ENCODE results near the gene KCNG4. TPM values are rescaled to one million over a fixed set of nuclear protein-coding genes. Genes with fewer than 3 reads are reported as not detected.

Gene KCNG4
- total RNA-seq, 1 experiment from 2014 or later, result not detected

DNA sequence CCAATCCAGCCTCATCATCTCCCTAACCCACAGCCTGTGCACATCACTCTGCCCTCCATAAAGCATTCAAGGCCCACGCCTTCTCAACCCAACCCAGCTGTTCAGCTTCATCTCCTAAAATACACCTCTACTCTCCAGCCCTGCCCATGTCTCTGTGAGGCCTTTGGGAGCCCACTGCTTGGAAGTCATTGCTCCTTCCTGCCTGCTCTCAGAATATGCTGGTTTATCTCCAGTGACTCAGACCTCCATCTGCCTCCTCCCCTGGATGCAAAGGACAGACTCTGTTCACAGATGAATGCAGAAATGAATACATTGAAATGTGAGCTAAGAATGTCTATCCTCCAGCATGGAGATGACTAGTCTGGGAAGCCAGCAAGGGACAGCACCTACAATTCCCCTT is 19.0 kb downstream of the KCNG4 start:
- no peaks in the 10 kb centered on the region for H4K20me1 ChIP-seq (ENCODE audit: control insufficient read depth, insufficient read depth, insufficient read length)
- H4K91ac ChIP-seq (ENCODE audit: insufficient read length, low read depth, low read length), result no peak overlapping the region
- no peak overlapping the region for H2BK12ac ChIP-seq (ENCODE audit: insufficient read length, low read depth, low read length)
- H3K27me3 ChIP-seq (ENCODE audit: insufficient read depth, low read length), result no peaks in the 10 kb centered on the region; the same call in 1 of the 2 replicates
- WGBS (ENCODE audit: extremely low coverage, insufficient read length, low lambda C conversion rate), result no CpG with 5 or more reads among the region's 1 CpG
- H3K4ac ChIP-seq (ENCODE audit: low read depth, low read length), result no peak overlapping the region
- H4K8ac ChIP-seq (replicated peaks; ENCODE audit: insufficient read length, low read depth, low read length), result no peak overlapping the region
- TF ChIP-seq, protein P1, sequence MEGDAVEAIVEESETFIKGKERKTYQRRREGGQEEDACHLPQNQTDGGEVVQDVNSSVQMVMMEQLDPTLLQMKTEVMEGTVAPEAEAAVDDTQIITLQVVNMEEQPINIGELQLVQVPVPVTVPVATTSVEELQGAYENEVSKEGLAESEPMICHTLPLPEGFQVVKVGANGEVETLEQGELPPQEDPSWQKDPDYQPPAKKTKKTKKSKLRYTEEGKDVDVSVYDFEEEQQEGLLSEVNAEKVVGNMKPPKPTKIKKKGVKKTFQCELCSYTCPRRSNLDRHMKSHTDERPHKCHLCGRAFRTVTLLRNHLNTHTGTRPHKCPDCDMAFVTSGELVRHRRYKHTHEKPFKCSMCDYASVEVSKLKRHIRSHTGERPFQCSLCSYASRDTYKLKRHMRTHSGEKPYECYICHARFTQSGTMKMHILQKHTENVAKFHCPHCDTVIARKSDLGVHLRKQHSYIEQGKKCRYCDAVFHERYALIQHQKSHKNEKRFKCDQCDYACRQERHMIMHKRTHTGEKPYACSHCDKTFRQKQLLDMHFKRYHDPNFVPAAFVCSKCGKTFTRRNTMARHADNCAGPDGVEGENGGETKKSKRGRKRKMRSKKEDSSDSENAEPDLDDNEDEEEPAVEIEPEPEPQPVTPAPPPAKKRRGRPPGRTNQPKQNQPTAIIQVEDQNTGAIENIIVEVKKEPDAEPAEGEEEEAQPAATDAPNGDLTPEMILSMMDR (conservative IDR thresholded peaks at IDR 0.05), result no peak
- no peak for DNase-seq
- no peak overlapping the region for H3K9ac ChIP-seq (ENCODE audit: extremely low read depth, insufficient read length, low read length)
- no peak overlapping the region for H3K18ac ChIP-seq (ENCODE audit: insufficient read length, low read depth, low read length)
- no peak overlapping the region for H2BK120ac ChIP-seq (ENCODE audit: low read depth, low read length, poor library complexity, severe bottlenecking)
- Mint-ChIP-seq H3K27me3 (ENCODE audit: low read depth) (peaks cover 5% of the 10 kb centered on the region), H3K9me3 (no peaks in the 10 kb centered on the region), H3K4me3 (no peak overlapping the region), H3K27ac (no peak overlapping the region), H3K36me3 (ENCODE audit: insufficient read depth in 1 of 3, low read depth in 3 of 3) (no peaks in the 10 kb centered on the region), H3K4me1 (peaks cover 15% of the 10 kb centered on the region in 2 experiments)
- H3K14ac ChIP-seq (ENCODE audit: insufficient read depth, low read length), result no peak overlapping the region
- H2BK15ac ChIP-seq (ENCODE audit: low read depth, low read length), result no peak overlapping the region
- H3K23ac ChIP-seq (ENCODE audit: insufficient read length, low read depth, low read length), result no peak overlapping the region
- H3K4me2 ChIP-seq (ENCODE audit: insufficient read depth, insufficient read length, low read length), result no peak overlapping the region
- no peaks in the 10 kb centered on the region for H3K23me2 ChIP-seq (ENCODE audit: insufficient read length, low read depth, low read length, poor library complexity, severe bottlenecking)
- H3K56ac ChIP-seq (ENCODE audit: insufficient read length, low read depth, low read length), result no peak overlapping the region
- no peak overlapping the region for H3K27ac ChIP-seq (ENCODE audit: insufficient read length, low read depth, low read length)
- H2BK20ac ChIP-seq (ENCODE audit: low read depth, low read length, poor library complexity, severe bottlenecking), result no peak overlapping the region
- H3K4me1 ChIP-seq (ENCODE audit: insufficient read depth, low read length), result no peaks in the 10 kb centered on the region
- H2AFZ ChIP-seq (ENCODE audit: low read length), result no peak overlapping the region
- H2BK5ac ChIP-seq (ENCODE audit: insufficient read length, low read length), result no peak overlapping the region
- no peaks in the 10 kb centered on the region for H3K79me2 ChIP-seq (ENCODE audit: insufficient read depth, low read length)
- H4K5ac ChIP-seq (ENCODE audit: insufficient read length, low read depth, low read length), result no peak overlapping the region
- no peak overlapping the region for H2AK5ac ChIP-seq (ENCODE audit: insufficient read length, low read length)
- H3K79me1 ChIP-seq (ENCODE audit: insufficient read depth, low read depth, low read length, poor library complexity, severe bottlenecking), result no peaks in the 10 kb centered on the region
- no peaks in the 10 kb centered on the region for H3K9me3 ChIP-seq (ENCODE audit: control insufficient read depth, low read depth, low read length)
- no peak overlapping the region for H3T11ph ChIP-seq (ENCODE audit: low read length)
